GM12878 (cell line): Measurements from ENCODE around the gene CTNNA3. TPM values are rescaled to one million over a fixed set of nuclear protein-coding genes. Genes with fewer than 3 reads are reported as not detected.

Experiments used
- ATAC-seq: fragments of 200-7000 bp; cut with Tn5 transposase; 3 replicates; pipeline ENCODE4 v1.9.1; 2020; ENCODE audit warnings: mild to moderate bottlenecking, moderate library complexity
- BruUV-seq: library from RNA; stranded (reverse); fragments of 400-500 nt; replicated peaks from 2 replicates; lab custom pipeline; 2021; lab: Mats Ljungman, UMichigan
- CTCF ChIA-PET: fragments of 300-600 bp; sonication (Branson Sonifier 250); formaldehyde crosslinking; extraction: SDS; loops from one replicate; lab custom pipeline; 2021; ENCODE audit warnings: inconsistent platforms; lab: Yijun Ruan, JAX
- POLR2A ChIA-PET: fragments of 350-600 bp; formaldehyde crosslinking; extraction: SDS; loops from one replicate; lab custom pipeline; 2021; ENCODE audit warnings: inconsistent platforms; lab: Charles Lee
- RAD21 ChIA-PET: fragments of 300-600 bp; sonication (Branson Sonifier 250); formaldehyde crosslinking; loops from one replicate; lab custom pipeline; 2023; ENCODE audit warnings: antibody characterized with exemption; ENCODE audit not compliant: unreplicated experiment; lab: Charles Lee
- SMC1A ChIA-PET: fragments of 300-600 bp; sonication (Branson Sonifier 250); formaldehyde crosslinking; loops from one replicate; lab custom pipeline; 2023; ENCODE audit not compliant: unreplicated experiment, uncharacterized antibody; lab: Charles Lee
- DNase-seq: peaks from one replicate; pipeline ENCODE4 v3.0.0-alpha.2; 2011; ENCODE audit warnings: low read depth, low spot score
- FAIRE-seq: peaks from 3 replicates; lab custom pipeline; 2011; peaks lifted over from hg19 to GRCh38; lab: Jason Lieb, UNC
- H2AFZ ChIP-seq: 2 replicates; pipeline ENCODE4 v1.6.0; 2011; ENCODE audit warnings: low read depth, low read length, control low read depth; ENCODE audit not compliant: control insufficient read depth
- H3K27ac ChIP-seq: 2 replicates; pipeline ENCODE4 v1.5.1; 2011; ENCODE audit warnings: control low read depth; ENCODE audit not compliant: control insufficient read depth, insufficient read depth
- H3K27me3 ChIP-seq, 2 experiments: replicated peaks in 1 of 2; 2 replicates each; pipeline versions ENCODE4 v1.6.0 to v1.6.1; 2011; ENCODE audit warnings: low read length in 1 of 2; ENCODE audit not compliant: control insufficient read depth in 2 of 2, insufficient read depth in 2 of 2
- H3K36me3 ChIP-seq, 2 experiments: 2 replicates each; pipeline ENCODE4 v1.5.1; 2011; ENCODE audit warnings: low read length in 1 of 2; ENCODE audit not compliant: control insufficient read depth in 2 of 2, insufficient read depth in 2 of 2
- H3K4me1 ChIP-seq: 2 replicates; pipeline ENCODE4 v1.6.1; 2011; ENCODE audit warnings: mild to moderate bottlenecking, low read length, moderate library complexity, mixed read lengths; ENCODE audit not compliant: control insufficient read depth, insufficient read depth
- H3K4me2 ChIP-seq: 2 replicates; pipeline ENCODE4 v1.6.0; 2011; ENCODE audit warnings: control low read depth; ENCODE audit not compliant: control insufficient read depth, insufficient read depth
- H3K4me3 ChIP-seq: fragments of 200-600 bp; sonication (generic); 2 replicates; pipeline ENCODE4 v1.5.1; 2016
- H3K79me2 ChIP-seq: 2 replicates; pipeline ENCODE4 v1.6.0; 2011; ENCODE audit warnings: low read length; ENCODE audit not compliant: control insufficient read depth, insufficient read depth
- H3K9ac ChIP-seq: 2 replicates; pipeline ENCODE4 v1.8.0; 2011; ENCODE audit warnings: low read length, control low read depth, mixed read lengths; ENCODE audit not compliant: control insufficient read depth, insufficient read depth
- H3K9me3 ChIP-seq: replicated peaks from 3 replicates; pipeline ENCODE4 v1.5.1; 2011; ENCODE audit warnings: mild to moderate bottlenecking, low read length; ENCODE audit not compliant: control insufficient read depth, insufficient read depth
- H4K20me1 ChIP-seq: 2 replicates; pipeline ENCODE4 v1.6.0; 2011; ENCODE audit not compliant: control insufficient read depth, insufficient read depth
- BRCA1 ChIP-seq: IDR thresholded peaks from 2 replicates; pipeline ENCODE4 v1.6.1; 2011; ENCODE audit warnings: low read depth, low read length, improper control_type of control experiment
- CREB1 ChIP-seq: IDR thresholded peaks from 2 replicates; pipeline ENCODE4 v1.6.1; 2012; ENCODE audit warnings: low read depth, mild to moderate bottlenecking, inconsistent platforms
- E2F4 ChIP-seq: IDR thresholded peaks from 2 replicates; pipeline ENCODE4 v1.6.1; 2012; ENCODE audit warnings: low read depth, low read length, improper control_type of control experiment
- ETV6 ChIP-seq, 2 experiments: fragments of 450-650 bp in 1 of 2; IDR thresholded peaks in 1 of 2; conservative IDR thresholded peaks in 1 of 2; 2 replicates each; pipeline ENCODE4 v1.6.1; 2014; ENCODE audit warnings: antibody characterized with exemption in 1 of 2, borderline replicate concordance in 1 of 2, low read depth in 1 of 2, mild to moderate bottlenecking in 1 of 2, moderate library complexity in 1 of 2
- GABPA ChIP-seq: IDR thresholded peaks from 2 replicates; pipeline ENCODE4 v1.6.1; 2014; ENCODE audit warnings: antibody characterized with exemption, low read depth, mild to moderate bottlenecking, inconsistent platforms
- HDAC2 ChIP-seq: fragments of 200-600 bp; sonication (generic); IDR thresholded peaks from 2 replicates; pipeline ENCODE4 v1.6.1; 2017
- IKZF1 ChIP-seq: fragments of 450-650 bp; conservative IDR thresholded peaks from 2 replicates; pipeline ENCODE4 v1.6.1; 2017; ENCODE audit warnings: antibody characterized with exemption, mild to moderate bottlenecking
- MYB ChIP-seq: fragments of 150-350 bp; IDR thresholded peaks from 2 replicates; pipeline ENCODE4 v1.6.1; 2014; ENCODE audit warnings: mild to moderate bottlenecking, low read depth, low read length, borderline replicate concordance
- PBX3 ChIP-seq: IDR thresholded peaks from 2 replicates; pipeline ENCODE4 v1.6.1; 2011; ENCODE audit warnings: mild to moderate bottlenecking, low read depth, low read length, moderate library complexity; ENCODE audit not compliant: insufficient replicate concordance
- RCOR1 ChIP-seq: conservative IDR thresholded peaks from 2 replicates; pipeline ENCODE4 v1.6.1; 2012; ENCODE audit warnings: low read depth, low read length, improper control_type of control experiment
- TARDBP ChIP-seq: IDR thresholded peaks from 2 replicates; pipeline ENCODE4 v1.6.1; 2016; ENCODE audit warnings: borderline replicate concordance
- TBL1XR1 ChIP-seq: IDR thresholded peaks from 2 replicates; pipeline ENCODE4 v1.6.1; 2012; ENCODE audit warnings: low read depth, low read length, improper control_type of control experiment
- YBX1 ChIP-seq: fragments of 450-650 bp; IDR thresholded peaks from 2 replicates; pipeline ENCODE4 v1.6.1; 2016; ENCODE audit warnings: antibody characterized with exemption
- ZSCAN29 ChIP-seq: fragments of 450-650 bp; IDR thresholded peaks from 2 replicates; pipeline ENCODE4 v1.6.1; 2017; ENCODE audit warnings: mild to moderate bottlenecking, moderate library complexity
- WGBS: methylation state at CpG from one replicate; pipeline ENCODE4 v1.1.6; 2016; ENCODE audit warnings: low lambda C conversion rate; ENCODE audit not compliant: insufficient replicate concordance, insufficient coverage; ENCODE audit errors: missing lambda C conversion rate; 5-methylcytosine and 5-hydroxymethylcytosine counted together
- in situ Hi-C: fragments of 300-500 bp; cut with MboI; formaldehyde crosslinking; loops from 9 replicates; pipeline ENCODE4 v1.14.3; 2018; ENCODE audit warnings: mixed read lengths
- intact Hi-C: fragments of 100-400 bp; cut with micrococcal nuclease; formaldehyde crosslinking; loops from one replicate; pipeline ENCODE4 v1.14.2; 2022; ENCODE audit not compliant: unreplicated experiment
- polyA plus RNA-seq, 11 experiments: library from polyadenylated mRNA; depleted of rRNA in 4 of 11; unstranded in 6 of 11; stranded (reverse) in 5 of 11; fragments of >200 nt; fragmentation: Nextera tagmentation in 4 of 11; fragmentation: Illumina TruSeq in 1 of 11; extraction: Ambion mirVana in 4 of 11; extraction: Trizol in 1 of 11; gene quantifications; 1 replicate in 1 of 11; 2 replicates in 10 of 11; pipeline versions ENCODE4 v1.2.1 to v1.2.3, GENCODE V29; 2011 to 2016; ENCODE audit warnings: inconsistent platforms in 2 of 11, missing spikeins in 2 of 11, low read depth in 1 of 11
- total RNA-seq, 4 experiments: library from RNA; depleted of rRNA in 3 of 4; stranded (reverse); fragments of >200 nt in 3 of 4; fragmentation: Illumina TruSeq in 1 of 4; extraction: Trizol in 1 of 4; gene quantifications; 2 replicates each; pipeline versions ENCODE4 v1.2.1 to v1.2.3, GENCODE V29; 2013 to 2021
- TF ChIP-seq, protein P1 (sequence below): fragments of 450-650 bp; IDR thresholded peaks from 2 replicates; pipeline ENCODE4 v1.6.1; 2016; ENCODE audit warnings: mild to moderate bottlenecking, moderate library complexity, borderline replicate concordance
- TF ChIP-seq, protein P2 (sequence below): IDR thresholded peaks from 2 replicates; pipeline ENCODE4 v1.6.1; 2012; ENCODE audit warnings: low read depth, low read length, improper control_type of control experiment

The CTNNA3 gene
- total and polyA plus RNA-seq, 10 of the 15 experiments (the other 5 are each of a cell fraction or from before 2014, with no cell fraction given) = under 0.01 to 4.5 (median 0.22) TPM; not detected in 2

DNA sequence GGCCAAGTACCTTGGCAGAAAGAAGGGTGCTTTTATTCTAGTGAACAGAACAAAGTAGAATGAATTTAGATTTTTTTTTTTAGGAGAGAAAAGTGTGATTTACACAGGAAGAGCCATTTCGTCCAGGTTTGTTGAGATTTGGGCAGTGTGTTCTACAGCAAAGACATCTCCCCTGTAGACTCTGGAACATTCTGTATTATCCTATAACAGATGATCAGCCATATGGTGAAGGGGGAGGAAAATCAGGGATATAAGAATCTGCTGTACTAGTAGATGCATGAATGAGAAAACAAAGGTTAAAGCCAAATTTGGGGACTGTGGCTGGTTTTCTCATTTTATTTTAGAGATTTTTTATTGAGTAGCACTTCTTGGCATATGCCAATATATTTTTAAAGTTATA is 1223.8 kb downstream of the CTNNA3 start:
- Histone ChIP-seq H2AFZ (no peak overlapping the region), H3K4me3 (no peak overlapping the region), H3K79me2 (no peaks in the 10 kb centered on the region), H3K27me3 (no peaks in the 10 kb centered on the region), H3K9me3 (no peaks in the 10 kb centered on the region), H3K4me2 (no peak overlapping the region), H3K27ac (no peak overlapping the region), H3K9ac (no peak overlapping the region), H3K36me3 (no peaks in the 10 kb centered on the region), H3K4me1 (no peaks in the 10 kb centered on the region), H4K20me1 (no peaks in the 10 kb centered on the region)
- RAD21 ChIA-PET = no interaction called here
- intact Hi-C loops (no loop called here), in situ Hi-C loops (no loop called here)
- FAIRE-seq (no peak), DNase-seq (no peak), ATAC-seq (no peak)
- SMC1A ChIA-PET = no interaction called here
- no TSS peak for BruUV-seq
- POLR2A ChIA-PET = no interaction called here
- CTCF ChIA-PET = no interaction called here
- WGBS = 0% methylated on average over 1 of the region's 1 CpG
- no peak for TF ChIP-seq MYB
- no peak for TF ChIP-seq HDAC2
- no peak for TF ChIP-seq TBL1XR1
- TF ChIP-seq, protein P1, sequence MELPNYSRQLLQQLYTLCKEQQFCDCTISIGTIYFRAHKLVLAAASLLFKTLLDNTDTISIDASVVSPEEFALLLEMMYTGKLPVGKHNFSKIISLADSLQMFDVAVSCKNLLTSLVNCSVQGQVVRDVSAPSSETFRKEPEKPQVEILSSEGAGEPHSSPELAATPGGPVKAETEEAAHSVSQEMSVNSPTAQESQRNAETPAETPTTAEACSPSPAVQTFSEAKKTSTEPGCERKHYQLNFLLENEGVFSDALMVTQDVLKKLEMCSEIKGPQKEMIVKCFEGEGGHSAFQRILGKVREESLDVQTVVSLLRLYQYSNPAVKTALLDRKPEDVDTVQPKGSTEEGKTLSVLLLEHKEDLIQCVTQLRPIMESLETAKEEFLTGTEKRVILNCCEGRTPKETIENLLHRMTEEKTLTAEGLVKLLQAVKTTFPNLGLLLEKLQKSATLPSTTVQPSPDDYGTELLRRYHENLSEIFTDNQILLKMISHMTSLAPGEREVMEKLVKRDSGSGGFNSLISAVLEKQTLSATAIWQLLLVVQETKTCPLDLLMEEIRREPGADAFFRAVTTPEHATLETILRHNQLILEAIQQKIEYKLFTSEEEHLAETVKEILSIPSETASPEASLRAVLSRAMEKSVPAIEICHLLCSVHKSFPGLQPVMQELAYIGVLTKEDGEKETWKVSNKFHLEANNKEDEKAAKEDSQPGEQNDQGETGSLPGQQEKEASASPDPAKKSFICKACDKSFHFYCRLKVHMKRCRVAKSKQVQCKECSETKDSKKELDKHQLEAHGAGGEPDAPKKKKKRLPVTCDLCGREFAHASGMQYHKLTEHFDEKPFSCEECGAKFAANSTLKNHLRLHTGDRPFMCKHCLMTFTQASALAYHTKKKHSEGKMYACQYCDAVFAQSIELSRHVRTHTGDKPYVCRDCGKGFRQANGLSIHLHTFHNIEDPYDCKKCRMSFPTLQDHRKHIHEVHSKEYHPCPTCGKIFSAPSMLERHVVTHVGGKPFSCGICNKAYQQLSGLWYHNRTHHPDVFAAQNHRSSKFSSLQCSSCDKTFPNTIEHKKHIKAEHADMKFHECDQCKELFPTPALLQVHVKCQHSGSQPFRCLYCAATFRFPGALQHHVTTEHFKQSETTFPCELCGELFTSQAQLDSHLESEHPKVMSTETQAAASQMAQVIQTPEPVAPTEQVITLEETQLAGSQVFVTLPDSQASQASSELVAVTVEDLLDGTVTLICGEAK = no peak
- no peak for TF ChIP-seq E2F4
- TF ChIP-seq, protein P2, sequence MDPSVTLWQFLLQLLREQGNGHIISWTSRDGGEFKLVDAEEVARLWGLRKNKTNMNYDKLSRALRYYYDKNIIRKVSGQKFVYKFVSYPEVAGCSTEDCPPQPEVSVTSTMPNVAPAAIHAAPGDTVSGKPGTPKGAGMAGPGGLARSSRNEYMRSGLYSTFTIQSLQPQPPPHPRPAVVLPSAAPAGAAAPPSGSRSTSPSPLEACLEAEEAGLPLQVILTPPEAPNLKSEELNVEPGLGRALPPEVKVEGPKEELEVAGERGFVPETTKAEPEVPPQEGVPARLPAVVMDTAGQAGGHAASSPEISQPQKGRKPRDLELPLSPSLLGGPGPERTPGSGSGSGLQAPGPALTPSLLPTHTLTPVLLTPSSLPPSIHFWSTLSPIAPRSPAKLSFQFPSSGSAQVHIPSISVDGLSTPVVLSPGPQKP = no peak
- no peak for TF ChIP-seq CREB1
- TF ChIP-seq BRCA1 = no peak
- no peak for TF ChIP-seq GABPA
- TF ChIP-seq ZSCAN29 = no peak
- no peak for TF ChIP-seq YBX1
- no peak for TF ChIP-seq IKZF1
- no peak for TF ChIP-seq TARDBP
- TF ChIP-seq PBX3 = no peak
- TF ChIP-seq RCOR1 = no peak
- TF ChIP-seq ETV6 (conservative IDR thresholded peaks at IDR 0.05 in 1 of 2, IDR thresholded peaks at IDR 0.05 in 1 of 2; ENCODE audit: borderline replicate concordance in 1 of 2, low read depth in 1 of 2) = no peak
